CD4-positive, alpha-beta T cell treated with Interleukin-4 for 1 hour (primary cell): ENCODE data around the gene MRPL2.

Experiments used
- DNase-seq, 2 donors: peaks; one replicate each; pipeline ENCODE4 v3.0.0-alpha.2; 2020 to 2022

Gene MRPL2

GRCh38 chr6:43016943-43017334 lies 42.3 kb downstream of the MRPL2 start:
- no peak for DNase-seq

- no peak for DNase-seq
Observed at GRCh38 chr6:43016176-43016942, 42.9 kb downstream of the MRPL2 start.

GRCh38 chr6:43014434-43014909 lies 44.8 kb downstream of the MRPL2 start:
- no peak for DNase-seq

DNA sequence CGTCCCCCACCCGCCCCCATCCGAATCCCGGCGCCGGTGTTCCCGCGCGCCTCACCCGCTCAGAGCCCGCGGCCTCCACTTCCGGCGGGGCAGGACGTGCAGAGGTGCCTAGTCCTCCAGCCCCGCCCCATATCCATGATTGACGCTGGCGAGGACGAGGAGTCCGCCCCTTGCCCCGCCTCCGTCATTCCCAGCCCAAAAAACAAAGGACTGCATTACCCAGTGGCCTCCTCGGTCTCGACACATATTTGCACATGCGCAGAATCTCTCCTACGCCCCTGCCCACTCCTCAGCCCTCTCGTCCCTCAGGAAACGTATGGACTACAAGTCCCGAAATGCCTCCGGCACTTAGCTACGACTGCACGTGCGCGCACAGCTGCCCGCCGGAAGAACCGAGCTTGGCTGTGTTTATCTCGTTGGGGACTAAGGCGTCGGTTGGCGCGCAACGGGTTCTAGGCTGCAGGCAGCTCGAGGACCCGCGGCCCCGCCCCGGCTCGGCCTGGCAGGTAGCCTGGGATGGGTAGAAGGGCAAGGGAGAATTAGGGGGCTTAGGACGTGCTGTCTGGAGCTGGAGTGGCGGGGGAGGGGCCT lies 45.3 kb downstream of the MRPL2 start, which contains the start of the genes KLHDC3 and MEA1:
TSS of gene KLHDC3 (plus strand) at position 407 of the 591 bp plus-strand sequence. CDS start 2,944 bp downstream, outside the sequence.
TSS of gene MEA1 (minus strand) at position 104 of the 591 bp plus-strand sequence. CDS start 133 bp downstream, outside the sequence.
- DNase-seq: peak; percentile 100

- no peak for DNase-seq
Observed at GRCh38 chr6:43013097-43013842, 46.0 kb downstream of the MRPL2 start.

DNA sequence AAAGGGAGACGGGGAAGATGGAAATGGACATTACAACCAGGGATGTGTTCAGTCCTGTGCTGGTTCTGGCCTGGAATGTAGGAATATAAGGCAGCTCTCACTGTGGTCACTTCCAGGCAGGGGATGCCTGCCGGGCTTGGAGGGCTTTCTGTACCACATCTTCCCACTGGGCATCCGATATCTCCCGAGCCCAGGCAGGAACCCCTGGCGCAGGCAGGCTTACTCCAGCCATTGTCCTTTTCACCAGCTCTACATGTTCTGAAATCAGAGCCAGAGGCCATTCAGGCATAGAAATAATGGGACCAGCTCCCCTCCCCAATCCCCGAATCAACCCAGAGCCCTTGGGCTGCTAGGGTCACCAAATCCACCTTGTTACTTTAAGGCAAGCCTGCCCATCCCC lies 46.9 kb downstream of the MRPL2 start:
- DNase-seq: no peak

- no peak for DNase-seq
Observed at GRCh38 chr6:43011207-43011606, 48.0 kb downstream of the MRPL2 start.

GRCh38 chr6:43009124-43009523 lies 50.1 kb downstream of the MRPL2 start:
- peak; percentile 38 to 42 for DNase-seq

DNA sequence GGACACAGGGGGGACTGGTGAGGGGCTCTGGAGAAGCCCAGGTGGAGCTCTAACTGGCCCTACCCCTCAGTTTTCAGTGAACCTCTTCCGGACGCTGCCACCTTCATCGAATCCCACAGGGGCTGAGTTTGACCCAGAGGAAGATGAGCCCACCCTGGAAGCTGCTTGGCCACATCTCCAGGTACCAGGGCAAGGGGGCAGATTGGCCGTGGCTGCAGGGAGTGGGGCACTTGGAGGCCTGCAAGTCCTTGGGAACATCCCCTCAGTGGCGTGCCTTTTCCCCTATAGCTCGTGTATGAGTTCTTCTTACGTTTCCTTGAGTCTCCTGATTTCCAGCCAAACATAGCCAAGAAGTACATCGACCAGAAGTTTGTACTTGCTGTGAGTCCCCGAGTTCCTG lies 52.1 kb downstream of the MRPL2 start:
- no peak for DNase-seq

DNA sequence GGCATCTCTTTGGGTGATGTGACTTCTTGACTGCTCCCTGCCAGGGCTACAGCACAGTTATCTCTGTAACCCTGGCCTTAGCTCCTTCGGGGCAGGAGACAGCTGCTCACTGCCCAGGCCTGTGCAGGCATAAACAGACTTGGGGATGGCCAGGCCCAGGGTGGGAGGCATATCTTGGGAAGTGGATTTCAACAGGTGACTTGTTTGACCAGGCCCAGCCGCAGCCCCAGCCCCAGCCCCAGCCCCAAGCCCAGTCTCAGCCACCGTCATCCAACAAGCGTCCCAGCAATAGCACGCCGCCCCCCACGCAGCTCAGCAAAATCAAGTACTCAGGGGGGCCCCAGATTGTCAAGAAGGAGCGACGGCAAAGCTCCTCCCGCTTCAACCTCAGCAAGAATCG lies 53.0 kb downstream of the MRPL2 start:
- DNase-seq: no peak

DNA sequence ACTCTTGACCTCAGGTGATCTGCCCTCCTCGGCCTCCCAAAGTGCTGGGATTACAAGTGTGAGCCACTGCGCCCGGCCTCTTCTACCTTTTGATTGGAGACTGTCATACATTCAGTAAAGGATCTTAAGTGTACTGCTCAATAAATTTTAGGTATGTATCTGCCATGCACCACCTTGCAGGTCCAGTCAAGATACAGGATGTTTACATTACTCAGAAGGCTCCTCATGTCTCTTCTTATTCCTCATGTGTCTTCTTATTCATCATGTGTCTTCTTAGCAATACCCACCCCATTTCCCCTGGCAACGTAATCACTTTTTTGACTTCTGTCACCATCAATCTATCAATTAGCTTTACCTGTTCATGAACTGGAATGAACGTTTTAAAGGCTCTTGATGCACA lies 53.4 kb downstream of the MRPL2 start:
- DNase-seq: no peak
